K562 (cell line): ENCODE measurements around the gene GAS2L1. TPM values are rescaled to one million over a fixed set of nuclear protein-coding genes. Genes with fewer than 3 reads are reported as not detected.

ENCODE experiments used
- BCLAF1 ChIP-seq, 2 experiments: fragments of 450-650 bp in 1 of 2; IDR thresholded peaks; 2 replicates each; pipeline ENCODE4 v1.6.1; 2011 to 2017; ENCODE audit warnings: low read depth in 2 of 2, antibody characterized with exemption in 1 of 2, borderline replicate concordance in 1 of 2, low read length in 1 of 2, mild to moderate bottlenecking in 1 of 2, mixed read lengths in 1 of 2; ENCODE audit not compliant: control insufficient read depth in 1 of 2
- CCNT2 ChIP-seq: IDR thresholded peaks from 2 replicates; pipeline ENCODE4 v1.6.1; 2011; ENCODE audit warnings: borderline replicate concordance, low read depth, mild to moderate bottlenecking, moderate library complexity, mixed read lengths, low read length; ENCODE audit not compliant: insufficient read length; ENCODE audit errors: extremely low read depth
- CEBPG ChIP-seq, 3 experiments: fragments of 200-800 bp in 1 of 3; sonication (Bioruptor generic) in 1 of 3; sonication (generic) in 1 of 3; formaldehyde crosslinking in 1 of 3; IDR thresholded peaks in 2 of 3; conservative IDR thresholded peaks in 1 of 3; 2 replicates each; pipeline versions ENCODE4 v1.6.1 to v1.8.0; 2016 to 2022; ENCODE audit warnings: missing compliant biosample characterization in 2 of 3, missing genetic modification characterization in 2 of 3, mild to moderate bottlenecking in 1 of 3, missing genetic modification reagents in 1 of 3
- CGGBP1 ChIP-seq: fragments of 250-450 bp; sonication (Bioruptor Pico); IDR thresholded peaks from 2 replicates; pipeline ENCODE4 v1.9.0; 2021; ENCODE audit warnings: mild to moderate bottlenecking
- EZH2 ChIP-seq: IDR thresholded peaks from 2 replicates; pipeline ENCODE4 v1.6.1; 2012; ENCODE audit warnings: low read depth, mild to moderate bottlenecking, inconsistent platforms, low read length, borderline replicate concordance
- HDAC6 ChIP-seq: IDR thresholded peaks from 2 replicates; pipeline ENCODE4 v1.6.1; 2012; ENCODE audit warnings: low read depth, mild to moderate bottlenecking, control low read depth, inconsistent platforms, low read length, moderate library complexity
- IFI16 ChIP-seq: fragments of 250-450 bp; sonication (Bioruptor Pico); IDR thresholded peaks from 2 replicates; pipeline ENCODE4 v2.1.2; 2022; ENCODE audit warnings: mild to moderate bottlenecking, inconsistent platforms
- ILK ChIP-seq: fragments of 450-650 bp; IDR thresholded peaks from 2 replicates; pipeline ENCODE4 v1.6.1; 2016; ENCODE audit warnings: missing genetic modification characterization, low read depth, mild to moderate bottlenecking, missing compliant biosample characterization, moderate library complexity, borderline replicate concordance
- MAFF ChIP-seq: IDR thresholded peaks from 2 replicates; pipeline ENCODE4 v1.6.1; 2012; ENCODE audit warnings: low read length, improper control_type of control experiment
- NFRKB ChIP-seq: fragments of 450-650 bp; IDR thresholded peaks from 2 replicates; pipeline ENCODE4 v1.6.1; 2016; ENCODE audit warnings: low read depth
- SAFB ChIP-seq: fragments of 200-400 bp; formaldehyde crosslinking; IDR thresholded peaks from 2 replicates; pipeline ENCODE4 v1.6.1; 2017; ENCODE audit warnings: low read depth, low read length, borderline replicate concordance
- SMARCA5 ChIP-seq: fragments of 450-650 bp; IDR thresholded peaks from 2 replicates; pipeline ENCODE4 v1.6.1; 2016
- XRCC4 ChIP-seq: IDR thresholded peaks from one replicate; pipeline ENCODE4 v1.6.1; 2011; ENCODE audit not compliant: insufficient read depth, insufficient read length; ENCODE audit errors: extremely low read depth
- YBX1 ChIP-seq: fragments of 450-650 bp; IDR thresholded peaks from 2 replicates; pipeline ENCODE4 v1.7.1; 2016; ENCODE audit warnings: mild to moderate bottlenecking
- ZBTB26 ChIP-seq: fragments of 450-650 bp; formaldehyde crosslinking; IDR thresholded peaks from 2 replicates; pipeline ENCODE4 v1.4.0; 2022; ENCODE audit warnings: missing genetic modification characterization
- ZFPM2 ChIP-seq: fragments of 250-450 bp; sonication (Bioruptor Pico); IDR thresholded peaks from 2 replicates; pipeline ENCODE4 v1.5.1; 2022; ENCODE audit warnings: mild to moderate bottlenecking
- ZFX ChIP-seq: sonication (generic); formaldehyde crosslinking; IDR thresholded peaks from 2 replicates; pipeline ENCODE4 v1.8.0; 2022; ENCODE audit warnings: mild to moderate bottlenecking, missing genetic modification reagents, moderate library complexity
- ZKSCAN8 ChIP-seq: fragments of 200-800 bp; sonication (Bioruptor generic); IDR thresholded peaks from 2 replicates; pipeline ENCODE4 v1.6.1; 2016; ENCODE audit warnings: missing genetic modification characterization, missing compliant biosample characterization
- ZNF124 ChIP-seq: sonication (generic); formaldehyde crosslinking; IDR thresholded peaks from 2 replicates; pipeline ENCODE4 v1.8.1; 2022; ENCODE audit warnings: missing genetic modification reagents
- ZNF23 ChIP-seq: fragments of 250-450 bp; sonication (Bioruptor Pico); IDR thresholded peaks from 2 replicates; pipeline ENCODE4 v1.4.0; 2020; ENCODE audit warnings: mild to moderate bottlenecking
- ZNF740 ChIP-seq, 3 experiments: fragments of 200-800 bp in 1 of 3; sonication (Bioruptor generic) in 1 of 3; sonication (generic) in 1 of 3; formaldehyde crosslinking in 1 of 3; IDR thresholded peaks; 2 replicates each; pipeline versions ENCODE4 v1.6.1 to v1.8.0; 2016 to 2022; ENCODE audit warnings: mild to moderate bottlenecking in 2 of 3, missing compliant biosample characterization in 2 of 3, missing genetic modification characterization in 2 of 3, missing genetic modification reagents in 1 of 3
- ZNF75A ChIP-seq: fragments of 450-650 bp; formaldehyde crosslinking; IDR thresholded peaks from 2 replicates; pipeline ENCODE4 v1.4.0; 2020; ENCODE audit warnings: mild to moderate bottlenecking
- polyA plus RNA-seq, 8 experiments: library from polyadenylated mRNA; depleted of rRNA in 4 of 8; stranded (reverse) in 5 of 8; unstranded in 3 of 8; fragments of >200 nt; fragmentation: Nextera tagmentation in 2 of 8; fragmentation: Illumina TruSeq in 1 of 8; extraction: Ambion mirVana in 2 of 8; extraction: Trizol in 1 of 8; gene quantifications; 2 replicates each; pipeline versions ENCODE4 v1.2.1 to v1.2.3, GENCODE V29; 2011 to 2014; ENCODE audit warnings: inconsistent platforms in 1 of 8, missing spikeins in 1 of 8
- total RNA-seq, 7 experiments: library from RNA; depleted of rRNA in 6 of 7; stranded (reverse); fragments of >200 nt in 6 of 7; fragmentation: Illumina TruSeq in 2 of 7; extraction: Trizol in 2 of 7; gene quantifications; 2 replicates each; pipeline versions ENCODE4 v1.2.1 to v1.2.3, GENCODE V29; 2011 to 2021; ENCODE audit warnings: low replicate concordance in 1 of 7

Gene GAS2L1
- total and polyA plus RNA-seq, 9 of the 15 experiments (the other 6 are each of a cell fraction or from before 2014, with no cell fraction given): 0.56 to 19.7 (median 3.2) TPM

GRCh38 chr22:29267858-29268510 is 38.5 kb upstream of the GAS2L1 start, which contains the start of the genes EWSR1 and RHBDD3 (continued):
- TF ChIP-seq ZBTB26 (CRISPR knock-in tag) (no peak), CGGBP1 (CRISPR knock-in tag) (no peak), BCLAF1 (IDR thresholded peaks at IDR 0.05; ENCODE audit: borderline replicate concordance in 1 of 2, control insufficient read depth in 1 of 2, low read depth in 2 of 2, low read length in 1 of 2) (peak; percentile 66 to 96; a peak in 2 of 4 replicates), CEBPG (CRISPR knock-in tag; IDR thresholded peaks at IDR 0.05) (peak; percentile 49; the same call in 1 of the 2 replicates), CEBPG (tag; conservative IDR thresholded peaks at IDR 0.05 in 1 of 2, IDR thresholded peaks at IDR 0.05 in 1 of 2) (no peak; a peak in 1 of 4 replicates), ZNF75A (CRISPR knock-in tag) (no peak), XRCC4 (no peak), SMARCA5 (no peak), CCNT2 (peak; percentile 79), MAFF (peak; percentile 15; the same call in 1 of the 2 replicates), ZNF124 (CRISPR knock-in tag) (no peak), ILK (tag) (no peak), ZKSCAN8 (CRISPR knock-in tag) (no peak), SAFB (peak; percentile 71; the same call in 1 of the 2 replicates), ZNF23 (CRISPR knock-in tag) (no peak), EZH2 (no peak), ZFX (CRISPR knock-in tag) (no peak; the same call in 1 of the 2 replicates), ZNF740 (CRISPR knock-in tag; IDR thresholded peaks at IDR 0.05) (no peak), ZNF740 (tag; IDR thresholded peaks at IDR 0.05) (no peak), IFI16 (CRISPR knock-in tag) (no peak), YBX1 (no peak), NFRKB (peak; percentile 98), HDAC6 (no peak), ZFPM2 (CRISPR knock-in tag) (no peak)
